Testis (tissue), 3 donors: ENCODE measurements around the gene ARL6. TPM values are rescaled to one million over a fixed set of nuclear protein-coding genes. Genes with fewer than 3 reads are reported as not detected.

Source experiments
- DNase-seq: peaks from one replicate; pipeline ENCODE4 v3.0.0-alpha.2; 2019
- H3K27ac ChIP-seq, 2 donors: fragments of 200-600 bp; sonication (generic); one replicate each; pipeline ENCODE4 v1.5.1; 2019
- H3K27me3 ChIP-seq: fragments of 200-600 bp; sonication (generic); one replicate; pipeline ENCODE4 v1.5.1; 2019
- H3K36me3 ChIP-seq: fragments of 200-600 bp; sonication (generic); one replicate; pipeline ENCODE4 v1.5.1; 2017; ENCODE audit warnings: low read depth; ENCODE audit errors: missing control alignments
- H3K4me1 ChIP-seq: fragments of 200-600 bp; sonication (generic); one replicate; pipeline ENCODE4 v1.5.1; 2019
- H3K4me3 ChIP-seq, 2 donors: fragments of 200-600 bp; sonication (generic); one replicate each; pipeline ENCODE4 v1.5.1; 2017 to 2019
- H3K9me3 ChIP-seq: fragments of 200-600 bp; sonication (generic); one replicate; pipeline ENCODE4 v1.5.1; 2017
- POLR2A ChIP-seq: fragments of 450-650 bp; IDR thresholded peaks from one replicate; pipeline ENCODE4 v1.6.1; 2017; ENCODE audit warnings: antibody characterized with exemption, mild to moderate bottlenecking, moderate library complexity
- WGBS, 2 donors: methylation state at CpG; one replicate each; pipeline ENCODE4 v1.1.5; 2018; 5-methylcytosine and 5-hydroxymethylcytosine counted together
- intact Hi-C: fragments of 100-400 bp; cut with DNase I; formaldehyde crosslinking; loops from one replicate; pipeline ENCODE4 v1.15.1; 2023; ENCODE audit warnings: low total_unique reads
- polyA plus RNA-seq: library from polyadenylated mRNA; stranded (reverse); fragments of 350-450 nt; fragmentation: Illumina TruSeq; extraction: RNeasy Lipid Tissue Mini Kit (QIAGEN cat#74804); gene quantifications from one replicate; pipeline ENCODE4 v1.2.3, GENCODE V29; 2014; ENCODE audit warnings: low read depth, low replicate concordance; ENCODE audit not compliant: insufficient read depth
- total RNA-seq, 2 donors: library from RNA; depleted of rRNA; stranded (reverse); fragments of >200 nt; gene quantifications; one replicate each; pipeline ENCODE4 v1.2.3, GENCODE V29; 2016
- TF ChIP-seq, protein P1 (sequence below), 3 experiments: fragments of 450-650 bp in 2 of 3; fragments of 200-600 bp in 1 of 3; sonication (generic) in 1 of 3; IDR thresholded peaks; one replicate each; pipeline ENCODE4 v1.5.1; 2016 to 2019; ENCODE audit warnings: antibody characterized with exemption in 3 of 3, mild to moderate bottlenecking in 2 of 3, moderate library complexity in 1 of 3

ARL6 gene
- total and polyA plus RNA-seq, 3 donors from 2014 or later = 10.6 to 23.4 (median 12.8) TPM

DNA sequence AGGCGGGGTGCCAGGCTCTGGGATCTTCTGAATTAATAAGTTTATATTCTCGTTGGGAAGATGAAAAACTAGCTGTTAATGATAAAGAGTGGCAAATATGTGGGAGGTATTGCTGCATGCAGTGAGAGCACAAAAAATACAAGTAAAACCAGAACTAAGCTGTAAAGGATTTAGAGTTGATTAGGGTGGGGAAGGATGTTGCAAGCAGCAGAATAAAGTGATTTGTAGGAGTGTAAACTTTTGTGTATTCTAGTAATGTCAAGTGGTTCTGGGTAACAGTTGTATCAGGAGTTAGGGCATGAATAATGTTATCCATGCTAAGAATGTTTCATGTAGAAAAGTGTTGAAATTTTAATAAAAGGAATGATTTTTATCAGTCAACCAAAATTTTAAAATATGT, 75.4 kb downstream of the ARL6 start:
- H3K9me3 ChIP-seq = no peaks in the 10 kb centered on the region
- WGBS, 2 donors = 77 to 81% methylated on average over 2 of the region's 2 CpGs

DNA sequence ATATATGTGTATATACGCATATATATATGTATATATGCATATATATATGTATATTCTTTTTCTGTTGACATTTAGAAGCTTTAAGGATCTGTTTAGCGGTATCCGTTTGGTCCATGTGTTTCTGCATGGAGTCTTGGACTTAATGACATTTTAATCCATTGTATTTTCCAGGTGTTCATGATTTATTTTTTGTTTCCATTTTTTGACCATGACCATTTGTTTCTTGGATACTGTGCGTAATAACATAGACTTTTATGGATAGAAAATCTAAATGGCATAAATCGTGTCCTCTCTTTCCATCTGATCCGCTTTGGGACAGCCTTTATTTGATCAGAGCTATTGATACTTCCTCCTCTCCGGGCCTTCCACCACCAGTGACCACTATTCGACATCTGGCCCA, 76.7 kb downstream of the ARL6 start:
- TF ChIP-seq, protein P1, sequence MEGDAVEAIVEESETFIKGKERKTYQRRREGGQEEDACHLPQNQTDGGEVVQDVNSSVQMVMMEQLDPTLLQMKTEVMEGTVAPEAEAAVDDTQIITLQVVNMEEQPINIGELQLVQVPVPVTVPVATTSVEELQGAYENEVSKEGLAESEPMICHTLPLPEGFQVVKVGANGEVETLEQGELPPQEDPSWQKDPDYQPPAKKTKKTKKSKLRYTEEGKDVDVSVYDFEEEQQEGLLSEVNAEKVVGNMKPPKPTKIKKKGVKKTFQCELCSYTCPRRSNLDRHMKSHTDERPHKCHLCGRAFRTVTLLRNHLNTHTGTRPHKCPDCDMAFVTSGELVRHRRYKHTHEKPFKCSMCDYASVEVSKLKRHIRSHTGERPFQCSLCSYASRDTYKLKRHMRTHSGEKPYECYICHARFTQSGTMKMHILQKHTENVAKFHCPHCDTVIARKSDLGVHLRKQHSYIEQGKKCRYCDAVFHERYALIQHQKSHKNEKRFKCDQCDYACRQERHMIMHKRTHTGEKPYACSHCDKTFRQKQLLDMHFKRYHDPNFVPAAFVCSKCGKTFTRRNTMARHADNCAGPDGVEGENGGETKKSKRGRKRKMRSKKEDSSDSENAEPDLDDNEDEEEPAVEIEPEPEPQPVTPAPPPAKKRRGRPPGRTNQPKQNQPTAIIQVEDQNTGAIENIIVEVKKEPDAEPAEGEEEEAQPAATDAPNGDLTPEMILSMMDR (IDR thresholded peaks at IDR 0.05) = no peak
- TF ChIP-seq POLR2A = no peak
- H3K36me3 ChIP-seq = no peaks in the 10 kb centered on the region
- intact Hi-C loops = no loop called here
- H3K4me1 ChIP-seq = no peaks in the 10 kb centered on the region
- H3K27ac ChIP-seq = no peak overlapping the region
- H3K9me3 ChIP-seq = no peaks in the 10 kb centered on the region
- H3K27me3 ChIP-seq = no peaks in the 10 kb centered on the region
- no peak overlapping the region for H3K4me3 ChIP-seq
- WGBS, 2 donors = 92 to 98% methylated on average over 8 of the region's 8 CpGs
- no peak for DNase-seq

More for the DNA sequence above, 75.4 kb downstream of the ARL6 start:
- Histone ChIP-seq H3K4me3 (no peak overlapping the region), H3K36me3 (no peaks in the 10 kb centered on the region), H3K4me1 (no peaks in the 10 kb centered on the region), H3K27ac (no peak overlapping the region), H3K27me3 (no peaks in the 10 kb centered on the region)
- DNase-seq = no peak
- intact Hi-C loops = no loop called here
- no peak for TF ChIP-seq POLR2A
- TF ChIP-seq, protein P1 (IDR thresholded peaks at IDR 0.05) = no peak

DNA sequence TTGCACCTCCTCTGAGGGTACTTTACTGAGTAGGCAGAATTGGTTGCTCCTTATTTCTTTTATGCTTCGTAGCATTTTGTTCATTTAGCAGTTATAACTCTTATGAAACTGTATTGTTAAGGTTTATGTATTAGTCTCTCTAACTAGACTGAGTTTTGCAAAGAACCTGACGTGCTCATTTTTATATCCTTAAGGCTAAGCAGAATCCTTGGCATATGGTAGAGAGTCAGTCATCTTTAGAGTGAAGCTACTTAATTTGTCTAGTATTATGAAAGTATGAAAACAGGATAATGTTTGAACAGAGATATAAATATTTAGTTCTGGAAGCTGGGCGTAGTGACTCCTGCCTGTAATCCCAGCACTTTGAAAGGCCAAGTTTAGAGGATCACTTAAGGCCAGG, 77.4 kb downstream of the ARL6 start:
- H3K27me3 ChIP-seq = no peaks in the 10 kb centered on the region
- intact Hi-C loops = no loop called here
- H3K4me1 ChIP-seq = no peaks in the 10 kb centered on the region
- no peaks in the 10 kb centered on the region for H3K36me3 ChIP-seq
- no peak for DNase-seq
- H3K4me3 ChIP-seq = no peak overlapping the region
- H3K27ac ChIP-seq = no peak overlapping the region
- WGBS, 2 donors = 93 to 96% methylated on average over 3 of the region's 3 CpGs
- H3K9me3 ChIP-seq = no peaks in the 10 kb centered on the region
- TF ChIP-seq, protein P1 (IDR thresholded peaks at IDR 0.05) = no peak
- TF ChIP-seq POLR2A = no peak

DNA sequence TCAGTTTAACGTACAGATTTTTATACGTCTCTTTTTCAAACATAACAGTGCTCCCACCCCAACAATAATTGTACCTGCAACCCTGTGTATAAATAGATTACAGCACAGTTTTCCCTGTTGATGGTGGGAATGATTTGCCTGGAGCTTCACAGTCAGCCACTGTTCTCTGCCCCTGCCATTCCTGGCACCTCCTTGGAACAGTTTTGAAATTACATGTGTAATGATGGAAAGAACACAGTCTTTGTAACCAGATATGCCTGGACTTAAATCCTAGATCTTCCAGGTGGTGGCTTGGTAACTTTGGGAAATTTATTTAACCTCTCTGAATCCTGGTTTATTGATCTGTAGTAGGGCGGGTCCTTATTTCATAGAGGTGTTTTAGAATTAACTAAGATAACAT, 84.2 kb downstream of the ARL6 start:
- no peak for DNase-seq
- intact Hi-C loops = no loop called here
- H3K4me3 ChIP-seq = no peak overlapping the region
- TF ChIP-seq POLR2A = no peak
- TF ChIP-seq, protein P1 (IDR thresholded peaks at IDR 0.05) = no peak
- WGBS, 2 donors = 92 to 98% methylated on average over 3 of the region's 3 CpGs
- H3K9me3 ChIP-seq = no peaks in the 10 kb centered on the region
- H3K27ac ChIP-seq = no peak overlapping the region
- H3K4me1 ChIP-seq = no peaks in the 10 kb centered on the region
- H3K27me3 ChIP-seq = no peaks in the 10 kb centered on the region
- no peaks in the 10 kb centered on the region for H3K36me3 ChIP-seq

Other genes with a start within 250 kb of the ARL6 start
- gene CRYBG3, start 57.3 kb downstream of the ARL6 start, total RNA-seq = 10 to 100 TPM; 39.7 to 49.8 TPM
- 47.6 TPM for gene CRYBG3, start 57.3 kb downstream of the ARL6 start, polyA plus RNA-seq
- 10 to 100 TPM; 16.3 to 22.5 TPM for gene RIOX2, start 207.7 kb downstream of the ARL6 start, total RNA-seq
- 14.0 TPM for gene RIOX2, start 207.7 kb downstream of the ARL6 start, polyA plus RNA-seq